Stomach (tissue), 4 donors: ENCODE measurements around the gene FNBP1L.

Experiments
- POLR2A ChIP-seq, 4 donors: fragments of 450-650 bp; IDR thresholded peaks; one replicate each; pipeline ENCODE4 v1.6.1; 2016; ENCODE audit warnings: antibody characterized with exemption in 4 of 4, control low read depth in 2 of 4, mild to moderate bottlenecking in 1 of 4, moderate library complexity in 1 of 4
- POLR2AphosphoS5 ChIP-seq, 3 donors: sonication (generic); formaldehyde crosslinking; IDR thresholded peaks; one replicate each; pipeline ENCODE4 v1.6.1; 2016; ENCODE audit warnings: antibody characterized with exemption in 3 of 3

GRCh38 chr1:93537924-93538323 is 90.0 kb downstream of the FNBP1L start:
- no peak for TF ChIP-seq POLR2A (IDR thresholded peaks at IDR 0.05)
- no peak for TF ChIP-seq POLR2AphosphoS5 (IDR thresholded peaks at IDR 0.05)
